ENCODE results near the gene FAM3C.

Gene FAM3C

DNA sequence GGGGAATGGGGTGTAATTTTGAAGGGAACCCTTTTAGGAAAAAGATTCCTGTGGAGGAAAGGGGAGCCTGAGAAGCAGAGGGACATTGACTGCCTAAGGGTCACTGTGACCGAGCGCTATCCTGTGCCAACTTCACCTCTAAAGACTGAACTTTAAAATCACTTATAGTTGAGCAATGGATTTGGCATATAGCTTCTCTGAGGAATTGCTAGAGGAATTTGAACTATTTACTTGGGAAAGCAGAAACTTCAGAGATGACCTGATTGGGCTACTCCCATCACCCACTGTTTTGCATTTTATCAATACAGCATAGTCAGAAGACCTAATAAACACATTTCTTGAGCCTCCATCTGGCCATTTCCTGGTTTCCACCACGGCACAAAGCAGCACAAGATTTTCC lies 91.0 kb downstream of the FAM3C start:
- no peaks in the 10 kb centered on the region for H3K27me3 ChIP-seq (ENCODE audit: control insufficient read depth in 1 of 2, insufficient read depth in 2 of 2, low read length in 2 of 2)
- H3K4me1 ChIP-seq (ENCODE audit: control insufficient read depth in 1 of 2, insufficient read depth in 2 of 2, low read length in 2 of 2), result no peaks in the 10 kb centered on the region
- H3K27ac ChIP-seq (ENCODE audit: low read depth, low read length), result no peak overlapping the region
- no peak overlapping the region for H3K4me3 ChIP-seq (ENCODE audit: low read depth in 1 of 2, low read length in 2 of 2)
- no peaks in the 10 kb centered on the region for H3K36me3 ChIP-seq (ENCODE audit: control insufficient read depth in 1 of 2, insufficient read depth in 2 of 2, low read length in 2 of 2)
- no peaks in the 10 kb centered on the region for H3K9me3 ChIP-seq (ENCODE audit: control insufficient read depth in 1 of 2, low read length in 2 of 2)
- H3K9ac ChIP-seq (ENCODE audit: low read depth in 1 of 2, low read length in 2 of 2), result no peak overlapping the region

DNA sequence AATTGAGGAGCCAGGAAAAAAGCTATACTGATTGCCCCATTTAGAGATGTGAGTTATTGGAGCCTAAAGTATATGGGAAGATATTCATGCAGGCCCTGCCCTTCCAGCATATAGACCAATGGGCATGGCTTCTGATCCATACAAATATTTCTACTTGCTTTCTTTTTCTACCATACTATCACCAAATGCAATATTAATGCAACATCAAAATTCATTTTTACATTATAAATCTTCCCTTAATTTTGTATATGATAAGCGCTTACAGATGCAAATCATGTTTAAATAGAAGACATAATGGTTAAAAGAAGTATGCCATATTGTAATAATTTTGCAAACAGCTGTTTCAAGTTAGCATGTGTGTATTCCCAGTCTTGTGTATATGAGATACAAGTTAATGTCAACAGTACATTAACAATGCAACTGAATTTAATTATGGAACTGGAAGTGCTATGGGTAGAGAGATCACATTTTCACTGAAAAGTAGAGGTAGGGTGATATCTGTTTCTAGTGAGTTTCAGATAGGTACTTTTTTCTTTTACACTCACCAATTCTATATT lies 91.9 kb downstream of the FAM3C start:
- Histone ChIP-seq H3K27ac (ENCODE audit: low read depth, low read length) (no peak overlapping the region), H3K27me3 (ENCODE audit: control insufficient read depth in 1 of 2, insufficient read depth in 2 of 2, low read length in 2 of 2) (no peaks in the 10 kb centered on the region), H3K36me3 (ENCODE audit: control insufficient read depth in 1 of 2, insufficient read depth in 2 of 2, low read length in 2 of 2) (no peaks in the 10 kb centered on the region), H3K9me3 (ENCODE audit: control insufficient read depth in 1 of 2, low read length in 2 of 2) (no peaks in the 10 kb centered on the region), H3K4me1 (ENCODE audit: control insufficient read depth in 1 of 2, insufficient read depth in 2 of 2, low read length in 2 of 2) (no peaks in the 10 kb centered on the region), H3K4me3 (ENCODE audit: low read depth in 1 of 2, low read length in 2 of 2) (no peak overlapping the region), H3K9ac (ENCODE audit: low read depth in 1 of 2, low read length in 2 of 2) (no peak overlapping the region)

DNA sequence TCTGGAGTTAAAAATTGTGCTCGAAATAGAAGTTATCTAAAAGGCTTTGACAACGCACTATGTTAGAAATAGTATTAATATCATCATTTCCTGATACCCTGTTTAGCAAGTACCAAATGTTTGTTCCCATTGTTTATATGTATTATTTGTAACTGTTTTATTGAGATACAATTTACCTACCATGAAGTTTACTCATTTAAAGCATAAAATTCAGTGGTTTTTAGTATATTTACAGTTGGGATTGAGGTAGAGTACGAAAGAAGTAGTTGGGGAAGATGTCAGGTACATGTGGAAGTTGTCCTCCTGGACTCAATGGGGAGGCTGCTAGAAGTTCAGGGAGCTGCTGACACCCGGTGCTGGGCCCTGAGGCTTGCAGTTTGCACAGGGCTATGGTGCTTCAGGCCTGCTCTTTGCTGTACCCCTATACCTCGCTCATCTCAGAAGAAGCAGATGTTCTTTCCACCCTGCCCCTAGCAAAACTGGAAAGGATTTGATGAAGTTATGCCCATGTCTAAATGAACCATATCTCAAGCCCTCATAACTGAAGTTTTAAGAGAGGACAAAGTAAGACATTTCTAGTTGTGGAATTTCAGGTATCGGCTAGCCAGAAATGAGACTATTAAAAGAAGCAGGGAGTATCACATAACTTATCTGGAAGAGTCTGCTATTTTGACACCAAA lies 92.5 kb downstream of the FAM3C start:
- Histone ChIP-seq H3K27me3 (ENCODE audit: control insufficient read depth in 1 of 2, insufficient read depth in 2 of 2, low read length in 2 of 2) (no peaks in the 10 kb centered on the region), H3K36me3 (ENCODE audit: control insufficient read depth in 1 of 2, insufficient read depth in 2 of 2, low read length in 2 of 2) (no peaks in the 10 kb centered on the region), H3K9me3 (ENCODE audit: control insufficient read depth in 1 of 2, low read length in 2 of 2) (no peaks in the 10 kb centered on the region), H3K27ac (ENCODE audit: low read depth, low read length) (no peak overlapping the region), H3K9ac (ENCODE audit: low read depth in 1 of 2, low read length in 2 of 2) (no peak overlapping the region), H3K4me3 (ENCODE audit: low read depth in 1 of 2, low read length in 2 of 2) (no peak overlapping the region), H3K4me1 (ENCODE audit: control insufficient read depth in 1 of 2, insufficient read depth in 2 of 2, low read length in 2 of 2) (no peaks in the 10 kb centered on the region)

DNA sequence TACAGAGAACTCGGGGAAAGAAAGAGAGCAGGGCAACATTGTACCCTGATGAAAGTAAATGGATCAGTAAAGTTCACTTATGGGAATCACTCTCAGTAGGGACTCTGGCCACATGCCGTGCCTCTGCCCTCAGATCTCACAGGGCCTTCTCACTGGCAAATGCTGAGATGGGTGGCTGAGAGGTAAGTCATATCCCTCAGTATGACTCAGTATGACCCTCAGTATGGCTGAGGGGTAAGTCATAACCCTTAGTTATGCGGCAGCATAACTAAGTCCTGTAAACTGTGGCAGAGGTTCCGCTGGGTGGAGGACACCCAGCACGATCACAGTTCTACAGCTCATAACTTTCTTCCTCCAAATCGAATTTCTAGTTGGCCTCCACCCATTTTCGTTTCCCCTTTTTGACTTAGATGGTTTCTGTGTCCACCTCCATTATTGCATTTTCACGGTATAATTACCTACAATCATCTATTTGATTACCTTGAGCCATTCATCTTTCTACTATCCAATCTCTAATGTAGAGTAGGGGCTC lies 93.8 kb downstream of the FAM3C start:
- Histone ChIP-seq H3K27me3 (ENCODE audit: control insufficient read depth in 1 of 2, insufficient read depth in 2 of 2, low read length in 2 of 2) (no peaks in the 10 kb centered on the region), H3K9ac (ENCODE audit: low read depth in 1 of 2, low read length in 2 of 2) (no peak overlapping the region), H3K27ac (ENCODE audit: low read depth, low read length) (no peak overlapping the region), H3K4me3 (ENCODE audit: low read depth in 1 of 2, low read length in 2 of 2) (no peak overlapping the region), H3K9me3 (ENCODE audit: control insufficient read depth in 1 of 2, low read length in 2 of 2) (no peaks in the 10 kb centered on the region), H3K4me1 (ENCODE audit: control insufficient read depth in 1 of 2, insufficient read depth in 2 of 2, low read length in 2 of 2) (no peaks in the 10 kb centered on the region), H3K36me3 (ENCODE audit: control insufficient read depth in 1 of 2, insufficient read depth in 2 of 2, low read length in 2 of 2) (no peaks in the 10 kb centered on the region)

DNA sequence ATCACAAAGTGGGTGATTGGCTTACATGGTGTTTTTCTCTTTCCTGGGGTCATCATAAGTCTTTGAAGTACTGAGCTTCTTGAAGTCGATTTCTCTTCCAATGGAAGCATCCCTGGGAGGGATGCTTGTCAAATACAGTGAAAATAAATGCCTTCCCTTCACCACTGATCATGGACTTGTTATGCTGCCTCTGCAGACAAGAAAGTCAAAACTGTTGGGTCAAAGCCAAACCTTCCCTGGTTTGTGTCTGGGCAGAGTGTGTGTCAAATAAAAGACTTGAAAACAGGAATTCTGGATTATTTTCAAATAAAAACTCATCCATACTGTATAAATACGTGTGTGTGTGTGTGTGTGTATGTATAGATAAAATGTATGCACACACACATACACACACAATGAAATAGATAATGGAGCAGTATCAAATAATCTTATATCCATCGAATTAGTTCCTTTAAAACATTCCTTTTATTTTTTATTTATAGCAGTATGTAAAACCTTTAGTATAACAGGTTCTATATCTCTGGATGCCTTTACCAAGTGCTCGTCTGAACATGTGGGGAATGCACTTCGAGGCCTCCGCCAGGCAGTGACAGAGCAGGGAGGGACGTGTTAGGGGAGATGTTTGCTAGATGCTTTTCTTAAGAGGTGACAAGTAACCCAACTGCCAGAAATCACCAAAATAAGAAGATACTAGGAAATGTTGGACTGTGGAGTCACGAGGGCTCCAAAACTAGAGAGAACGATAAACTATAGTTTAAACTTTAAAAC lies 94.5 kb downstream of the FAM3C start:
- H3K4me3 ChIP-seq (ENCODE audit: low read depth in 1 of 2, low read length in 2 of 2), result no peak overlapping the region
- no peaks in the 10 kb centered on the region for H3K4me1 ChIP-seq (ENCODE audit: control insufficient read depth in 1 of 2, insufficient read depth in 2 of 2, low read length in 2 of 2)
- no peak overlapping the region for H3K27ac ChIP-seq (ENCODE audit: low read depth, low read length)
- no peaks in the 10 kb centered on the region for H3K9me3 ChIP-seq (ENCODE audit: control insufficient read depth in 1 of 2, low read length in 2 of 2)
- no peaks in the 10 kb centered on the region for H3K27me3 ChIP-seq (ENCODE audit: control insufficient read depth in 1 of 2, insufficient read depth in 2 of 2, low read length in 2 of 2)
- H3K9ac ChIP-seq (ENCODE audit: low read depth in 1 of 2, low read length in 2 of 2), result no peak overlapping the region
- H3K36me3 ChIP-seq (ENCODE audit: control insufficient read depth in 1 of 2, insufficient read depth in 2 of 2, low read length in 2 of 2), result no peaks in the 10 kb centered on the region

DNA sequence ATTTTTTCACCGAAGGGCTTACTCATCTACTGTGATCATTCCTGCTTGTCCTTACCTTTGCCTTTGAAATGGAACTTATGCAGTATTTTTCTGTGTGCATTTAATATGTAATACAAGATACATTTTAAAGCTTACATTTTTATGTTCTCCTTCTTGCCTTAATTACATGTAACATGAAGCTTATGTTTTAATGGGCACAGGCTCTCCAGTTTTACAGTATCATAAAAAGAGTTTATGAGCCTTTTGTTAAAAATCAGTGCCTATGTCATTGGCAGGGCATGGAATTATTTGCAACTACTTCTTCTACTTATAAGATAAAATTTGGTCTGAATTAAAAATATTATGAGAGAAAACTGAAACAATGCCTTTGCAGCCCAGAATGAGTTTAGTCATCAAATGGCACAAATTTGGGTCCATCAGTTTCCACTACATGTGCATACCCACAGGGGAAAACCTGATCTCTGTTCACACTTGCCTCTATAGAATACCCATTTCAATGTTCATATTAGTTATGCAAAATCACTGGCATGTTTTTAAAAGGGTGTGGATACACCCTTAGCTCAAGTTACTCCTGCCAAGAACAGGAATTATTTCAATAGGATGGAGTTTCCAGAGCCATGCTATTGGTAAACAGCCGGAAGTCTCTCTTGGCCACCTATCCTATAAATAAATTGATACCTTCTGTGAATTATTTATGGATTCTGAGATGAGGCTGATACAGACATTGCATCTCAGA lies 95.3 kb downstream of the FAM3C start:
- Histone ChIP-seq H3K9me3 (ENCODE audit: control insufficient read depth in 1 of 2, low read length in 2 of 2) (no peaks in the 10 kb centered on the region), H3K27ac (ENCODE audit: low read depth, low read length) (no peak overlapping the region), H3K36me3 (ENCODE audit: control insufficient read depth in 1 of 2, insufficient read depth in 2 of 2, low read length in 2 of 2) (no peaks in the 10 kb centered on the region), H3K4me1 (ENCODE audit: control insufficient read depth in 1 of 2, insufficient read depth in 2 of 2, low read length in 2 of 2) (no peaks in the 10 kb centered on the region), H3K27me3 (ENCODE audit: control insufficient read depth in 1 of 2, insufficient read depth in 2 of 2, low read length in 2 of 2) (no peaks in the 10 kb centered on the region), H3K4me3 (ENCODE audit: low read depth in 1 of 2, low read length in 2 of 2) (no peak overlapping the region), H3K9ac (ENCODE audit: low read depth in 1 of 2, low read length in 2 of 2) (no peak overlapping the region)

Measured in duodenal mucosa (tissue), 2 donors.